IMR-90 (cell line): Measurements from ENCODE around the gene CEP97. TPM values are rescaled to one million over a fixed set of nuclear protein-coding genes. Genes with fewer than 3 reads are reported as not detected.

Source experiments
- ATAC-seq: fragments of 200-7000 bp; cut with Tn5 transposase; 2 replicates; pipeline ENCODE4 v1.9.1; 2020; ENCODE audit warnings: low read depth, mild to moderate bottlenecking, moderate library complexity
- BruUV-seq: library from RNA; stranded (reverse); fragments of 400-500 nt; replicated peaks from 2 replicates; lab custom pipeline; 2021; lab: Mats Ljungman, UMichigan
- CTCF ChIA-PET: fragments of 300-600 bp; formaldehyde crosslinking; extraction: SDS; loops from one replicate; lab custom pipeline; 2021; ENCODE audit warnings: antibody characterized with exemption; lab: Yijun Ruan, JAX
- POLR2A ChIA-PET: fragments of 300-600 bp; sonication (Branson Sonifier 250); formaldehyde crosslinking; loops from one replicate; lab custom pipeline; 2022; ENCODE audit warnings: antibody characterized with exemption; ENCODE audit not compliant: unreplicated experiment; lab: Charles Lee
- DNase-seq: peaks from one replicate; pipeline ENCODE4 v3.0.0; 2013
- H2AFZ ChIP-seq: replicated peaks from 2 replicates; pipeline ENCODE3; 2013; ENCODE audit warnings: low read length, mild to moderate bottlenecking; ENCODE audit not compliant: poor library complexity
- H2AK5ac ChIP-seq: 2 replicates; pipeline ENCODE4 v1.6.1; 2013; ENCODE audit warnings: low read depth, low read length, inconsistent platforms
- H2AK9ac ChIP-seq: replicated peaks from 2 replicates; pipeline ENCODE3; 2013; ENCODE audit warnings: mild to moderate bottlenecking, low read depth, low read length, moderate library complexity; ENCODE audit not compliant: poor library complexity
- H2BK120ac ChIP-seq: 2 replicates; pipeline ENCODE4 v1.6.1; 2013; ENCODE audit warnings: low read depth, low read length, inconsistent platforms
- H2BK15ac ChIP-seq: 3 replicates; pipeline ENCODE4 v1.6.1; 2013; ENCODE audit warnings: low read depth, low read length, inconsistent platforms
- H2BK20ac ChIP-seq: 2 replicates; pipeline ENCODE4 v1.6.1; 2013; ENCODE audit warnings: low read depth, mild to moderate bottlenecking, inconsistent platforms, low read length, moderate library complexity
- H2BK5ac ChIP-seq: 2 replicates; pipeline ENCODE4 v1.6.1; 2013; ENCODE audit warnings: mild to moderate bottlenecking, low read depth, low read length, inconsistent platforms; ENCODE audit not compliant: poor library complexity, severe bottlenecking
- H3K14ac ChIP-seq: replicated peaks from 2 replicates; pipeline ENCODE4 v1.6.1; 2013; ENCODE audit warnings: low read depth, low read length, inconsistent platforms
- H3K18ac ChIP-seq: 2 replicates; pipeline ENCODE4 v1.6.1; 2013; ENCODE audit warnings: low read depth, low read length, control low read depth
- H3K23ac ChIP-seq: 2 replicates; pipeline ENCODE4 v1.6.1; 2013; ENCODE audit warnings: low read depth, low read length, inconsistent platforms
- H3K27ac ChIP-seq: 2 replicates; pipeline ENCODE4 v1.5.1; 2013; ENCODE audit warnings: mild to moderate bottlenecking, control low read depth, low read length; ENCODE audit not compliant: insufficient read depth
- H3K27me3 ChIP-seq: 2 replicates; pipeline ENCODE4 v1.6.1; 2013; ENCODE audit warnings: low read length; ENCODE audit not compliant: control insufficient read depth, insufficient read depth
- H3K36me3 ChIP-seq: 2 replicates; pipeline ENCODE4 v1.6.1; 2013; ENCODE audit warnings: low read length, mixed read lengths; ENCODE audit not compliant: control insufficient read depth, insufficient read depth
- H3K4ac ChIP-seq: 2 replicates; pipeline ENCODE4 v1.6.1; 2013; ENCODE audit warnings: low read depth, low read length, inconsistent platforms
- H3K4me1 ChIP-seq: 2 replicates; pipeline ENCODE4 v1.6.1; 2013; ENCODE audit warnings: low read length, mixed read lengths; ENCODE audit not compliant: control insufficient read depth, insufficient read depth
- H3K4me2 ChIP-seq: 2 replicates; pipeline ENCODE4 v1.6.1; 2013; ENCODE audit warnings: low read depth, mild to moderate bottlenecking, control low read depth, low read length, moderate library complexity
- H3K4me3 ChIP-seq: 2 replicates; pipeline ENCODE4 v1.5.1; 2013; ENCODE audit warnings: low read depth, mild to moderate bottlenecking, control low read depth, low read length, moderate library complexity; ENCODE audit not compliant: insufficient read depth
- H3K56ac ChIP-seq: 2 replicates; pipeline ENCODE4 v1.6.1; 2013; ENCODE audit warnings: low read length, inconsistent platforms; ENCODE audit not compliant: insufficient read depth; ENCODE audit errors: extremely low read depth
- H3K79me1 ChIP-seq, 2 experiments: 2 replicates each; pipeline ENCODE4 v1.6.1; 2013; ENCODE audit warnings: low read length in 2 of 2, inconsistent platforms in 1 of 2, low read depth in 1 of 2
- H3K9ac ChIP-seq: 2 replicates; pipeline ENCODE4 v1.6.1; 2013; ENCODE audit warnings: low read depth, low read length, control low read depth
- H3K9me1 ChIP-seq: 2 replicates; pipeline ENCODE4 v1.6.1; 2013; ENCODE audit warnings: low read length, inconsistent platforms; ENCODE audit not compliant: insufficient read depth
- H3K9me3 ChIP-seq: 2 replicates; pipeline ENCODE4 v1.6.1; 2013; ENCODE audit warnings: low read length; ENCODE audit not compliant: control insufficient read depth, insufficient read depth
- H4K20me1 ChIP-seq: 2 replicates; pipeline ENCODE4 v1.6.1; 2013; ENCODE audit warnings: low read length, inconsistent platforms; ENCODE audit not compliant: insufficient read depth
- H4K5ac ChIP-seq: 2 replicates; pipeline ENCODE4 v1.6.1; 2013; ENCODE audit warnings: mild to moderate bottlenecking, low read depth, low read length, control low read depth
- H4K8ac ChIP-seq, 2 experiments: 2 replicates each; pipeline ENCODE4 v1.6.1; 2013; ENCODE audit warnings: low read depth in 2 of 2, low read length in 2 of 2, control low read depth in 1 of 2, inconsistent platforms in 1 of 2
- H4K91ac ChIP-seq: 2 replicates; pipeline ENCODE4 v1.6.1; 2013; ENCODE audit warnings: low read depth, low read length, inconsistent platforms; ENCODE audit not compliant: insufficient read depth
- BHLHE40 ChIP-seq: fragments of 150-350 bp; IDR thresholded peaks from 2 replicates; pipeline ENCODE4 v1.6.1; 2016; ENCODE audit warnings: mild to moderate bottlenecking, low read depth, low read length
- CEBPB ChIP-seq: IDR thresholded peaks from 2 replicates; pipeline ENCODE4 v1.6.1; 2012; ENCODE audit warnings: low read depth, low read length, improper control_type of control experiment
- CHD1 ChIP-seq: IDR thresholded peaks from 2 replicates; pipeline ENCODE4 v1.6.1; 2012; ENCODE audit warnings: low read depth, low read length, improper control_type of control experiment
- CTCF ChIP-seq: conservative IDR thresholded peaks from 2 replicates; pipeline ENCODE4 v1.5.1; 2012; ENCODE audit warnings: mild to moderate bottlenecking, low read depth, low read length, improper control_type of control experiment
- FOS ChIP-seq: fragments of 150-350 bp; IDR thresholded peaks from 2 replicates; pipeline ENCODE4 v1.6.1; 2016; ENCODE audit warnings: low read depth, low read length
- MAFK ChIP-seq: IDR thresholded peaks from 2 replicates; pipeline ENCODE4 v1.6.1; 2012; ENCODE audit warnings: low read depth, low read length, improper control_type of control experiment
- MAZ ChIP-seq: IDR thresholded peaks from 2 replicates; pipeline ENCODE4 v1.6.1; 2012; ENCODE audit warnings: low read depth, mild to moderate bottlenecking, low read length, improper control_type of control experiment, moderate library complexity, borderline replicate concordance
- MXI1 ChIP-seq: IDR thresholded peaks from 2 replicates; pipeline ENCODE4 v1.6.1; 2012; ENCODE audit warnings: low read depth, mild to moderate bottlenecking, low read length, moderate library complexity, borderline replicate concordance
- NFE2L2 ChIP-seq: fragments of 150-350 bp; IDR thresholded peaks from 2 replicates; pipeline ENCODE4 v1.6.1; 2016; ENCODE audit warnings: low read depth, mild to moderate bottlenecking, low read length
- POLR2A ChIP-seq: IDR thresholded peaks from 2 replicates; pipeline ENCODE4 v1.6.1; 2012; ENCODE audit warnings: mild to moderate bottlenecking, low read depth, low read length
- RAD21 ChIP-seq: IDR thresholded peaks from 2 replicates; pipeline ENCODE4 v1.6.1; 2012; ENCODE audit warnings: low read length, improper control_type of control experiment
- RCOR1 ChIP-seq: IDR thresholded peaks from 2 replicates; pipeline ENCODE4 v1.6.1; 2012; ENCODE audit warnings: mild to moderate bottlenecking, low read length, improper control_type of control experiment; ENCODE audit not compliant: insufficient replicate concordance
- RFX5 ChIP-seq: IDR thresholded peaks from 2 replicates; pipeline ENCODE4 v1.8.0; 2012; ENCODE audit warnings: low read depth, mild to moderate bottlenecking, low read length, moderate library complexity
- SMC3 ChIP-seq: fragments of 150-350 bp; IDR thresholded peaks from 2 replicates; pipeline ENCODE4 v1.6.1; 2016; ENCODE audit warnings: low read depth, mild to moderate bottlenecking, antibody characterized with exemption, low read length, moderate library complexity
- USF2 ChIP-seq: fragments of 150-350 bp; IDR thresholded peaks from 2 replicates; pipeline ENCODE4 v1.6.1; 2017; ENCODE audit warnings: mild to moderate bottlenecking, antibody characterized with exemption, low read length, low read depth
- WGBS, 2 experiments: methylation state at CpG; one replicate each; pipeline versions ENCODE4 v1.1.5 to v1.1.7; 2013; ENCODE audit warnings: missing lambda C conversion rate in 2 of 2; ENCODE audit not compliant: insufficient read length in 1 of 2; ENCODE audit errors: extremely low coverage in 2 of 2; 5-methylcytosine and 5-hydroxymethylcytosine counted together
- dilution Hi-C: fragments of 300-500 bp; cut with HindIII; formaldehyde crosslinking; loops from one replicate; pipeline ENCODE4 v1.14.3; 2018; ENCODE audit warnings: low sequenced_read_pairs; ENCODE audit not compliant: unreplicated experiment
- in situ Hi-C: fragments of 300-500 bp; cut with MboI; formaldehyde crosslinking; loops from 3 replicates; pipeline ENCODE4 v1.14.3; 2019; ENCODE audit warnings: low sequenced_read_pairs, inconsistent platforms, mixed read lengths
- intact Hi-C: fragments of 100-400 bp; cut with micrococcal nuclease; formaldehyde crosslinking; loops from 2 replicates; pipeline ENCODE4 v1.10.0; 2022
- polyA plus RNA-seq, 3 experiments: library from polyadenylated mRNA; depleted of rRNA; stranded (reverse); fragments of >200 nt; gene quantifications; 2 replicates each; pipeline ENCODE4 v1.2.3, GENCODE V29; 2012; ENCODE audit warnings: low replicate concordance in 1 of 3
- total RNA-seq: library from RNA; depleted of rRNA; stranded (reverse); fragments of >200 nt; gene quantifications from 2 replicates; pipeline ENCODE4 v1.2.3, GENCODE V29; 2012
- TF ChIP-seq, protein P1 (sequence below): fragments of 150-350 bp; IDR thresholded peaks from 2 replicates; pipeline ENCODE4 v1.6.1; 2016; ENCODE audit warnings: low read depth, mild to moderate bottlenecking, low read length, moderate library complexity, borderline replicate concordance

The CEP97 gene
- total and polyA plus RNA-seq, 2 of the 4 experiments (the other 2 are of a cell fraction): 2.0 to 21.9 TPM

- Histone ChIP-seq H2BK15ac (no peak overlapping the region), H3K4ac (no peak overlapping the region), H3K9me3 (no peaks in the 10 kb centered on the region), H3K23ac (no peak overlapping the region), H2BK5ac (no peak overlapping the region), H2AK5ac (no peak overlapping the region), H3K4me1 (no peaks in the 10 kb centered on the region), H4K8ac (no peak overlapping the region), H4K91ac (no peak overlapping the region), H3K4me2 (no peak overlapping the region), H4K20me1 (no peaks in the 10 kb centered on the region), H3K27me3 (no peaks in the 10 kb centered on the region), H3K36me3 (peaks cover 21% of the 10 kb centered on the region), H3K9me1 (no peaks in the 10 kb centered on the region; the same call in 1 of the 2 replicates), H3K18ac (no peak overlapping the region), H3K4me3 (no peak overlapping the region), H3K27ac (no peak overlapping the region), H3K79me1 (peaks cover 10 to 32% of the 10 kb centered on the region in 2 experiments; a peak in 3 of 4 replicates), H3K9ac (no peak overlapping the region), H3K14ac (no peak overlapping the region), H4K5ac (no peak overlapping the region), H3K56ac (no peak overlapping the region), H2BK20ac (no peak overlapping the region), H2AFZ (no peak overlapping the region), H2AK9ac (no peak overlapping the region), H2BK120ac (no peak overlapping the region)
- no CpG with 5 or more reads among the region's 4 CpGs for WGBS, 2 experiments
- no peak for ATAC-seq
- no TSS peak for BruUV-seq
- in situ Hi-C loops: no loop called here
- intact Hi-C loops: no loop called here
- DNase-seq: no peak
- TF ChIP-seq POLR2A (no peak), MAZ (no peak), NFE2L2 (no peak), MAFK (no peak), SMC3 (no peak), FOS (no peak), CTCF (no peak), CHD1 (no peak), USF2 (no peak), RCOR1 (no peak), CEBPB (no peak), MXI1 (no peak), BHLHE40 (no peak), RAD21 (no peak), RFX5 (no peak)
- TF ChIP-seq, protein P1, sequence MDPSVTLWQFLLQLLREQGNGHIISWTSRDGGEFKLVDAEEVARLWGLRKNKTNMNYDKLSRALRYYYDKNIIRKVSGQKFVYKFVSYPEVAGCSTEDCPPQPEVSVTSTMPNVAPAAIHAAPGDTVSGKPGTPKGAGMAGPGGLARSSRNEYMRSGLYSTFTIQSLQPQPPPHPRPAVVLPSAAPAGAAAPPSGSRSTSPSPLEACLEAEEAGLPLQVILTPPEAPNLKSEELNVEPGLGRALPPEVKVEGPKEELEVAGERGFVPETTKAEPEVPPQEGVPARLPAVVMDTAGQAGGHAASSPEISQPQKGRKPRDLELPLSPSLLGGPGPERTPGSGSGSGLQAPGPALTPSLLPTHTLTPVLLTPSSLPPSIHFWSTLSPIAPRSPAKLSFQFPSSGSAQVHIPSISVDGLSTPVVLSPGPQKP: no peak
- CTCF ChIA-PET: no interaction called here
- dilution Hi-C loops: no loop called here
- POLR2A ChIA-PET: no interaction called here
These were observed 67.4 kb downstream of the CEP97 start for GRCh38 chr3:101791778-101792177.
